NCI-H2029 (cell line): ENCODE results near the gene CEP250.

Source experiments
- DNase-seq: peaks from one replicate; lab custom pipeline; 2025; lab: John Stamatoyannopoulos, UW

Gene CEP250

GRCh38 chr20:35561268-35561667, 105.9 kb downstream of the CEP250 start:
- peak; percentile 48 for DNase-seq

- no peak for DNase-seq
These were observed 106.3 kb downstream of the CEP250 start for GRCh38 chr20:35561671-35562070.

- no peak for DNase-seq
These were observed 107.2 kb downstream of the CEP250 start for GRCh38 chr20:35562541-35563110.

DNA sequence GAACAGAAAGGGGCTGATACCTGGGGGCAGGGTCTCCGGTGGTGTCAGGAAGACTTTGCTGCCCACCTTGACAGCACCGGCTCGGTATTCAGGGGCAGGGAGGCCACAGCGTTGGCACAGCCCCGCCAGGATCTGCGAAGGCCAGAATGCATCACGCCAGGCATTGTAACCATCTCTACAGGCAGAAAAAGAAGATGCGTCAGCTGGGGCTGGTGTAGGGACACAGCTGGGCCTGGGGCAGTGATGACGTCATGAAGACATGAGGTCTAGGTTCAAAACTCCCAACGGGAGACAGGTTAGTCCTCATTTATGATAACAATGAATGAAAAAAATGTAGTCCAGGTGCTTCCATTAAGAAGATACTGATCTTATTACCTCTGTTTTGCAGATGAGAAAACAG, 108.4 kb downstream of the CEP250 start:
- no peak for DNase-seq

DNA sequence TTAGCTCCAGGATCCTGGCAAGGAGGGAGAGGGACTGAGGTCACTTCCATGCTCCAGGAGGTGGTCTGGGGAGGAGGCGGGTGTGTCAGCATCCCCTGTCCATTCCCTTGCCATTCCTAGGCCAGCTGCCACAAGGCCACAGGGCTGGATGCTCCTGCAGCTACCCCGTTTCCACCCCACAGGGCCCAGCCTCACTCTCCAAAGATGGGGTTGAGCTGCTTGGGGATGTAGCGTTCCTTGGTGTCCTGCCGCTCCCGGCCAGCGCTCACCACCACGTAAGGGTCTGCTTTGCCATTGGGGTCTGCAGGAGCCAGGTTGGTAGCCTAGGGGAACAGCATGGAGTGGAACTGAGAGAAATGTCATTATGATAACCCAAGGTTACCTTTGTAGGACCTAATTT, 109.5 kb downstream of the CEP250 start:
- no peak for DNase-seq

DNA sequence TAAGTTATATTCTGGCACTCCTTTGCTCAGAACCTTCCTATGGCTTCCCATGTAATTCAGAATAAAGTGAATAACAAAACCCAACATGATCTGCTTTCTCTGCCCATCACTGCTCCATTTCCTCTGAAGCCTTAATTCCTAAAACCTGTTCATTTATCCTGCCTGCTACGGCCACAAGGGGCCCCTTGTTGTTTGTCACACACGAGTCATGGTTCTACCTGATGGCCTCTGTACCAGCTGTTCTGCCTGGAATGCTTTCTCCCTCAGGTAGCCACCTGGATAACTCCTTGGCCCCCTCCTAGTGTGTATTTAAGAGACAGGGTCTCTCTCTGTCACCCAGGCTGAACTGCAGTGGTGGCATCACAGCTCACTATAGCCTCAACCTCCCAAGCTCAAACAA, 113.2 kb downstream of the CEP250 start:
- no peak for DNase-seq
